SHP77 treated with DMSO at 0.1 percent for 48 hours (cell line): Measurements from ENCODE around the gene SIGLEC11.
"Not testable (repeated sequence)": the region's sequence is repeated elsewhere in the genome, so short reads cannot be mapped to it uniquely, and the experiment has no call there.

Source experiments
- DNase-seq: peaks from one replicate; lab custom pipeline; 2025; lab: John Stamatoyannopoulos, UW

Gene SIGLEC11

DNA sequence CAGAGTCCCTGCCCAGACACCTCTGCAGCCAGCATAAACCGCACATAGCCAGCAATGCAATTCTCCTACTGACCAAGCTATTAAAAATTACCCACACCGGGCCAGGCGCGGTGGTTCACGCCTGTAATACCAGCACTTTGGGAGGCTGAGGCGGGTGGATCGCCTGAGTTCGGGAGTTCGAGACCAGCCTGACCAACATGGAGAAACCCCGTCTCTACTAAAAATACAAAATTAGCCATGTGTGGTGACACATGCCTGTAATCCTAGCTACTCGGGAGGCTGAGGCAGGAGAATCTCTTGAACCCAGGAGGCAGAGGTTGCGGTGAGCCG, 36.1 kb downstream of the SIGLEC11 start:
- not testable (repeated sequence) for DNase-seq

DNA sequence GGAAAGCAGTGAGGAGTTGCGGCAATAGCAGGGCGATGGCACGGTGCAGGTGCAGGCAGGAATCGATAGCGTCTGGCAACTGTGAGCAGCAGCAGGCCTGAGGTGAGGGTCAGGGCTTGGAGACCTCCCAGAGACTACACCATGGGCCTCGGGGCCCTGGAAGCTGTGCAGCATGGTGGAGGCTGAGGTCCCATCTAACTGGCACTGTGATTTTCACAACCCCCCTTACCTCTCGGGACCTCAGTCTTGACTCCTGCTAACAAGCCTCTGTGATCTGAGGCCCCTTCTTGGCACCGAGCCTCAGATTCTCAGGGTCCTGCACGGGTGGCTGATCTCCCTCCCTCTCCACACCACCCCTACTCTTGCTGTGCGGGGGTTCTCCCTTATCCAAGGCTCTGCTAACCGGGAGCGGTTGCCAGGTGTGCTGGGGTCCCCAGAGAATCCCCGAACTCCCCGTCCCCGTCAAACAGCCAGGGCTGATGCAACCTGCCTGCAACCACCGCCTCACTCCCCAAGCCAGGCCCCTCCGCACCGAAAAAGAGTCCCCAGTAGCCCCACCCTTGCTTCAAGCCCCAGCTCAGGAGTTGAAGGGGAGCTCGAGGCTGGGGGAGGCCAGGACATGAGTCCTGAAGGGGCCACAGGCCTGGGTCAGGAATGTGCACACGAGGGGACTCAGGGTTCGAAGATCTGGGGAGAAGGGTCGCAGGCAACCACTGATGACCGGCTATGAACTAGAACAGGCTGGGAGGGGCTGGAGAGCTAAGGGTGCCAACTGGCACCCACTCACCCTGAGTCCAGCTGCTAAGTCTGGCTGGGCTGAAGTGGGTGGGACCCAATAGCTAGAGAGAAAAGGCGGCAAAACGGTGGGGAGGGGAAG, 36.7 kb downstream of the SIGLEC11 start:
- DNase-seq = no peak

DNA sequence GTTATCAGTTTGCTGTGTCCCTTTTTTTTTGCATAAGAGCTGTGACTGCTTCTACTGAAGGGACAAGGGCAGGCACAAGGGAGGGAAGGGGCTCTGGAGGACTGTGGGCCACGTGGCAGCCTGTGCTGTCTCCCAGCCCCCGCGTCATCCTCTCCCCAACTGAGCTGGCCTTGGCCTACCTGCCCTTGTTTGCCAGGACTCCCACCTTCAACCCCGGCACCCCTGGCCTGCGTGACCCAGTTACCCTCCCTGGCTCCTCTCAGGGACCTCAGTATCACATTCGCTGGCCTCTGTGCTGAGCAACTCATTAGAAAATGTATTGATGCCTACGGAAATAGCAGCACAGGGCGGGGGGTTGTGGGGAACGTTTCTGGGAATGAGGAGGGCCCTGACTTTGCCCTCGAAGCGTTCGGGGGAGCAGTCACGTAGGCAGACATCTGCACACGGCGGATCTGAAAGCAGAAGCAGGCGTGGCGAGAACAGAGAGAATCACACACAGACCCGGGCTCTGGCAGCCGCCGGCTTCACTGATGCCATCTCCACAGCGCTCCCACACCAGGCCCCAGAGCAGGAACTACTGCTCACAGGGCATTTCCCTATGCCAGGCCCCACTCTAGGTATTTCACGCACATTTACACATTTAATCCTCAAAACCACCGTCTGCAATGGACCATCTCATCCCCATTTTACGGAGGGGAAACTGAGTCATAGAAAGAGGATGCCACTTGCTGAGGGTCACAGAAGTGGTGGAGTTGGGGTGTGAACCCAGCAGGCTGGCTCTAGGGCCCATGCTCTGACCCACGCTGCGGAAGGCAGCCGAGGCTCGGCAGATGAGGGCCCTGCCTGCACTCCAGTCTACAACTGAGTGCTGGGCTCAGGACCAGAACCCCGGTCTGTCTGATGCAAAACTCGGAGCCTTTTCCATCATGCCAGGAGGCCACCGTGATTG, 37.6 kb downstream of the SIGLEC11 start:
- no peak for DNase-seq

DNA sequence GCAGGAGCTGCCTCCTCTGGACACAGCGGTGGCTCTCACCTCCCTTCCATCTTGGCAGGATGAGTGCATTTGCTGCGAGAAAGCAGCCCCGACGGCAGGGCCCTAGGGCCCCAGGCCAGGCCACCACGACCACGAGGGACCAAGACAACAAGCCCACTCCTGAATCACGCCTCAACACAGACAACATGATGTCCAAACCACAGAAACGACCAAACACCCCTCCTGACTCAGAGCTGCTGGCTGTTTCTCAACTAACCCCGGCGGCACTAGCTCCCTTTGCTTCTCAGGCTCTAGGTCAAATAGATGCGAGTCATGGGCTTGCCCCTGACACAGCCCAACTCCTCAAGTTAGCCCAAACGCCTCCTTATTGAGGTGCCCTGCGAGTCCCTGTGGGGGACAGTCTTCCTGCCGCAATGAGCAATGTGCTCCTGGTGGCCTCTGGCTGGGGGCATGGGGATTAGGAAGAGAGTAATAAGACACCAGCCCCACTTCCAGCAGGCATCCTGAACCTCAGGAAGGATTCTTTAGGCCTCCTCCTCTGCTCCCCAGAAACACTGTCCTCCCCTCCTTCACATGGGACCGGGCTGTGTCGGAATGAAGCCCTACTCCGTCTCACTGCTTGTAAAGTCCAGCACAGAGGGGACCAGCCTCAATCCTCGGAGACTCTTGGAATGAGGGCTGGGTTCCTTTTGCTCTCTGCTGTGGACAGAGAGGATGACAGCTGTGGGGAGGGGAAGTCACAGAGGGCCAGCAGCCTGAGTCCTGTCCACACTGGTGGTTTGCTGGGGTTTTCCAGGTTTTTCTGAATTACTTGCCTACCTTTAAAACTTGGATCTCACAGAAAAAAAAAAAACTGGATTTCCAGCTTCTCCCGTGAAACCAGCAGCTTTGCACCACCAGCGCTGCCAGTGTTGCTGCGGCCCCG, 38.8 kb downstream of the SIGLEC11 start:
- DNase-seq = no peak

DNA sequence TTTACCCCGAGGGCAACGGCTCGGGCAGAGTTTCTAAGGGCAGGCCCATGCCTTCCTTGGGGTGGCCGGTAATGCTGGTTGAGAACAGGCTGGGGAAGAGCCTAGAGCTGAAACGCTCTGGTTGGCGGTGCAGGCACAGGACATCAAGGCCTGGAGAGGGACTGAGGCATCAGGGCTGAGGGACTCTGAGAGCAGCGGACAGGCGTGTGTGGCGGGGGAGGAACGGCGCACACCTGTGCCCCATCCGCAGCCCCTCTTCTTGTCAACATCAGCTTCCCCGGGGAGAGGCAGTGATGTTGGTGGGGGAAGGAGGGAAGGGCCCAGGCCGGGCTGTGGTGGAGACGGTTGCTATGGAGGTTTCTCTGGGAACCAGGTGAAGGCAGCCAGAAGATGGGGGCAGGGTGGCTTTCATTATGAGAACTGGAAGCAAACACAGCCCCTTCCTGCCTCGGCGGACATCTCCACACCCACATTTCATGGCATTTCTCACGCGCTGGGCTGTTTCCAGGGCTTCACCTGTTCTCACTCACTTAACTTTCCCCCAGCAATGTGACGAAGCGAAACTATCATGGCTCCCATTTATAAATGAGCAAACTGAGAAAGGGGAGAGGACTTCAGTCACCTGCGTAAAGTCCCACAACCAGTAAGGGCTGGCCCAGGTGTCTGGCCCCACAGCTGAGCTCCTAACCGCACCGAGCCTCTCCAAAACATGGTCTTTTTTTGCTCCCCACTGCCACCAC, 40.2 kb downstream of the SIGLEC11 start:
- DNase-seq = no peak

DNA sequence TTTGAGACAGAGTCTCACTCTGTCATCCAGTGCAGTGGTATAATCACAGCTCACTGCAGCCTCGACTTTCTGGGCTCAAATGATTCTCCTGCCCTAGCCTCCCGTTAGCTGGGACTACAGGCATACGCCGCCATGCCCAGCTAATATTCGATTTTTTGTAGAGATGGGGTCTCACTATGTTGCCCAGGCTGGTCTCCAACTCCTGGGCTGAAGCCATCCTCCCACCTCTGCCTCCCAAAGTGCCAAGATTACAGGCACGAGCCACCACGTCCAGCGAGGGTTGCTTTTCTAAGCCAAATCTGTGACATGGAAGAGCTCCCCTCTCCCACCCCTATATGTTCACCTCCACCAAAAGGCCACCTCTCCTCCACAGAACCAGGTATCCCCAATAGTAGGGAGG, 42.9 kb downstream of the SIGLEC11 start:
- DNase-seq = no peak

DNA sequence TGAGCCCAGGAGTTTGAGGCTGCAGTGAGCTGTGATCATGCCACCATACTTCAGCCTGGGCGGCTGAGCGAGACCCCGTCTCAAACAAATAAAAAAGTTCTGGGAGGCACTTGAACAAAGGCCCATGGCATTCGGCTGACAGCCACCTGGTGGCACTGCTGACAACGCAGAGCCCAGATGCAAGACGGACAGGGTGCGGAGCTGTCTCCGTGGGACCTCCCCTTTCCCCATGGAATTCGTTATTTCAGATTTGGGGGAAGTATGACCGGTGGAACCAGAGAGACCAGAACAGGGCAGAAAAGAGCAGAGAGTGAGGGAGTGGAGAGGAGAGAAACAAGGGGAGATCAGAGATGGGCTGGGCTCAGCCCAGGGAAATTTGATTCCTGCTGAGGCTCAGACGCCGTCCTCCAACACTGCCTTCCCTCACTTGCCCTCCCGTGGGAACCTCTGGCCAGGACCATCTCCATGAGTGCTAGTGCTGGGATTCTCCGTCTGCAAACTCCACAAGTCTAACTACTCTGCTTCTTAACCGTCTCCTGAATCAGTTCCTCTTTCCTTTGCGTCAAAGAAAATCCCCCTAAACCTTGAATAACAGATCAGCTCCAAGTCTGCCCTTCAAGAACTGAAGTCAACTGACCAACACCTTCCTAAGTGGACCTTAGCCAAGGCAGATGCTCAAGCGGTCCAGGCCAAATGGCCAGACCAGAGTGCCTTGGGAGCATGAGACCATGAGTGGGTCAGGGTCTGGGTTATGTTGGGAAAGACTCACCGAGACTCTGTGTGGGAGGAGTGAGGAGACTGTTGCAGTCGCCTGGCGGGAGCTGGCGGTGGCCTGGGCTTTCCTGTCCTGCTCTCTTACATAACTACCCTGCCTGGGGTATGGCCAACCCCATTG, 43.9 kb downstream of the SIGLEC11 start:
- DNase-seq = no peak

DNA sequence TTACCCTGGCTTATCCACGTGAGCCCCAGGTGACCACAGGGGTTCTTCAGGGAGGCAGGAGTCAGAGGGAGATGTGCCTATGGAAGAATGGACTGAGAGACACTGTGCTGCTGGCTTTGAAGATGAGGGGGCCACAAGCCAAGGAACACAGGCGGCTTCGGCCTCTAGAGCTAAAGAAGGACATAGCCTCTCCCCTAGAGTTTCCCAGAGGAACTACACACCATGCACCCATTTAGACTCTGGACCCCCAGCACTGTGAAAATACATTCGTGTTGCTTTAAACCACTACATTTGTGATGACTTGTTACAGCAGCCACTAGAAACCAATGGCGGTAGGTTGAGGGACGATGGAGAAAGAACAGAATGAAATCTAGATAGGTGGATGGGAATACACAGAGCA, 45.7 kb downstream of the SIGLEC11 start:
- no peak for DNase-seq

DNA sequence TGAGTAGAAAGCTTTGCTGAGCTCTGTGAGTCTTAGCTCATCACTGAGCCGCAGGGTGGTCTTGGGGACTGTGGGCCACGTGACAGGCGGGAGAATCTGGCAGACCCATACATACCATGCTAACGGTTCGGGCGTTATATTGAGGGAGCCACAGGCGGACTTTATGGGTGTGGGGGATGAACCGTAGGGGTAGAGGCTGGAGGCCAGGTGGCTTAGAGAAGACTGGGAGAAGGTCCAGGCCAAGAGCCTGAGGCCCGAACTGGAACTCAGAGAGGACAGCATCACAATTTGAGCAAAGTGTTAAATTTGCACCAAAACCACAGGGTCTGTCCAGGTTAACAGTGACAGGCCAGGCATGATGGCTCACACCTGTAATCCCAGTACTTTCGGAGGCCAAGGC, 47.3 kb downstream of the SIGLEC11 start:
- no peak for DNase-seq

DNA sequence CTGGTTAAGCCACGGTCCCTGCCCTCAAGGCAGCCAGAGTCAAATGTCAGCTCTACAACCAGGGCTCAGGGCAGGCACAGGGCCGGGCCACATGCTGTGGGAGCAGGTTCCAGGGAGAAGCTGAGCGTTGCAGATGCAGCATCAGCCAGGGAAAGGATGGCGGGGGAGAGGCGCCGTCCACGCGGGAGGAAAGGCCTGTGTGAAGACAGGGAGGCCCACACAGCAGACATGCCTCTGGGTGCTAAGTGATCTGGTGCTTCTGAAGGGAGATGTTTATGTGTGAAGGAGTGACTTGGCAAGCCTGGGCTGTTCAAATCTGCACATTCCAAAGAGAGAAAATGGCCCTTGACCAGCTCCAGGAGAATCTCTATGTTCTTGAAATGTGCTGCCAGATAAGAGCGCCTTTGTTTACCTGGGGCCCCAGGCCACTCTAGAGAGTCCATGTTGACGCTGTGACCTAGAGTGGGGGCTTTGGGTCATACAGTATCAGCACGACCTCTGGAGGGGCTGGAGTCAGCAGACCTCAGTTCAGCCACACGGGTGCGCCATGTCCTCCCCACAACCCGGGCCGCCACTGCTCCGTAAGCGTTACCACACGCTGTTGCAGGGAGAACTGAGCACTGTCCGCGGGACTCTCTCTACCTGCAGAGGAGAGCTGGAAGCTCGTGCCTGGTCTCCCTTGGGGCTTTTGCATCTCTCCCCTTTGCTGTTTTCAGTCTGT, 47.8 kb downstream of the SIGLEC11 start:
- DNase-seq = no peak

DNA sequence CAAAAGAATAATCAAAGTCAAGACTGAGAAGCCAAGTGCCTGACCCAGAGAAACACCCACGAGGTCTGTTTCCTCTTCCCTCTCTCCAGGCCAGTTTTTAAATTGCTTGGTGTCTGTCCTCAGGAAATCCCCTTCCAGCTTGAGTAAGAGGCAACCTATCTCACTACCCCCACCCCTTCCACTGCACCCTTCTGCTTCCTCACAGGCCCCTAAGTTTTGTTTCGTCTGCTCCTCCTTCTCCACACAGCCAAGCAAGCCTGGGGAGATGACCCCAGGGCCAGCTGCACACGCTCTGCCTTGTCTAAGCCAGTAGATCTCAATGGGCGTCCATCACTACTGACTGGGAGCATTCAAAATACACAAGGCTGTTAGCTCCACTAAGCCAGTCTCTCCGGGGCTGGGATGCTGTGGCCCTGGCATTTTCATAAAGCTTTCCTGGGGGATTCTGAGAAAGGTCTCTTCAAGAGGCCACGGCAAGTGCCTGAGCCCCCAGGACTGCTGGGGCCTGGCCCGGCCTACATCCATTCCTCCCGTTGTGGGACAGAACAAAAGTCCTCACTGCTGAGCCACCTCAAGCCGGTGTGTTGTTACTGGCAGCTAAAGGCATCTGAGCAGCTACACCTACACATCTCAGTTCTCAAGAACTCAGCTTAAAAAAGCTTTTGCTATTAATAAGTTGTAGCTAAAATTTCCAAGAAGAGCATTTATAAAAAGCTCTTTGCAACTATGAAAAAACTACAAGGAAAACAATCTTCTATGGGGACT, 49.4 kb downstream of the SIGLEC11 start:
- no peak for DNase-seq

DNA sequence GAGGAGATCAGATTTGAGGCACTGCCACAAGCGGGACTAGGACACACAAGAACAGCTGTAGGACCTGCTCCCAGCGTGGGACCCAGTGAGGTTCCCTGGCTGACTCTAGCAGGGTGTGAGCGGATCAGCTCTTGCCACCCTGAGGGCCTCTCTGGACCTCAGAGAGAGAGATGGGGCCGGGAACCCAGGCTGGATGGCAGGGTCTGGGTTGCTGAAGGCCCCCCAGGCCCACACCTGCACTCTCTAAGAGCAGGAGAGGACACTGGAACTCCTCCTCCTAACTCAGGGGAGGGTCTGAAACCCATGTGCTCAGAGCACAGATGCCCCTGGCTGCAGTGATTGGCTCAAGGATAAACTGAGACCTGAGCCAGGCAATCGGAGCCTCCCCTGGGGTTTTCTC, 50.8 kb downstream of the SIGLEC11 start:
- DNase-seq = no peak

DNA sequence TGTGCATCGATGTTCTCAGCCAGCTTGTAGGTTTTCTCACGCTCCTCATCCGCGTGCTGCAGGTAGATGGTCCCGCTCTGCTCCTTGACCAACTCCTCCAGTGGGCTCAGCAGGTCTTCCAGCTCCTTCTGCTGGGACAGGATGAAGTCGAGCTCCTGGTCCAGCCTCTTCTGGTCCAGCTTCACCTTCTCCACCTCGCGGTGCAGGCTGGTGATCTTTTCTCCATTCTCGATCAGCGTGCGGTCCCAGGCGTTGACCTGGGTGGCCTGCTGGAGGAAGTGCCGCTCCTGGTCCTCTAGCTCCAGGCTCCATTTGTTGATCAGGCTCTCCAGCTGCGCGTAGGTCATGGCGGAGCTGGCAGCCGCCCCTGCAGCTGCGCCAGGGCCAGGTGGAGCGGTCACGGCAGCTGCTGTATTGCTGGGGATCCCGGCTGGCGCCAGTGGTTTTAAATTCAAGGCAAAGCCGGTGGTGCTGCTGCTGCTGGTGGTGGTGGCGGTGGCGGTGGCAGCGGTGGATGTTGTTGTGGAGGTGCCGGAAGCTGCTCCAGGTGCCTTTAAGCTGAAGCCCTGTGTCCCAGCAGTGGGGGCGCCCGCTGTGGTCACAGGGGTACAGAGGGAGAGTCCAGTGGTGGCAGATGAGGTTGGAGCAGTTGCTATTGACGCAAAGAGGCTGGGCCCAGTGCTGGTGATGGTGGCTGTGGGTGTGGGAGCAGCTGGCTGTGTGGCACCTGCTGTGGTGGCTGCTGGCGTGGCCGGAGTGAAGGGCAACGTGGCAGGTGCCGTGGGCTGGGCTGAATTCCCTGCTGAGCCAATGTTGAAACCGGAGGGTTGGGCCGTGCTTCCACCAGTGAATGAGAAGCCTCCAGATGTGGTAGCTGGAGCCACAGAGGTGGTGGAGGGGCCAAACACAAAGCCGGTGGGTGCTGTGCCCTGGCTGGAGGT, 52.2 kb downstream of the SIGLEC11 start:
- DNase-seq = no peak

DNA sequence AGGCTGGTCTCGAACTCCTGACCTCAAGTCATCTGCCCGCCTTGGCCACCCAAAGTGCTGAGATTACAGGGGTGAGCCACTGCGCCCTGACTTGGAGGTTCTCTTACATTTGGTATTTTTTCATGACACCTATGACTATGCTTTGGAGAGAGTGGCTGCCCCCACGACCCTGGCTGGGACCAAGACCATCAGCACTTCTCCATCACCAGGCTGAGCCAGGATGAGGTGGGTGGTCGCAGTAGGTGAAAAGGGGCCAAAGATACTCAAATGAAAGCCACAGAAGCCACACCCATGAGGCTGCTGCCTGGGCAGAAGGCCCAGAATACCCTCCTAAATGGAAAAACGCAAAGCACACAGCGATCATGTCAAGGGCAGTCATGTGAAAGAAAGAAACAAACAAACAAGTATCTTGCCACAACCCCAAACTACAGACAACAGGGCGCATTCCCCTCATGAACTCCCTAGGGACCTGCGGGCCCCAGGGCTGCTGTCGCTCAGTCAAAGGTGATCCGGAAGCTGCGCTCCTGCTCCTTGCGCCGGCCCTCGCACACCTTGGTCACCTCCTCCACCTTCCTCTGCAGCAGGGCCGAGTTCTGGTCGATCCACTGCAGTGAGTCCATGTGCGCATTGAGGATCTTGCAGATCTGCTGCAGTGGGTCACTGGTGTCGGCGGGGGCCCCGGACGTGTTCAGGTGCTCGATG, 53.1 kb downstream of the SIGLEC11 start:
- DNase-seq = no peak

DNA sequence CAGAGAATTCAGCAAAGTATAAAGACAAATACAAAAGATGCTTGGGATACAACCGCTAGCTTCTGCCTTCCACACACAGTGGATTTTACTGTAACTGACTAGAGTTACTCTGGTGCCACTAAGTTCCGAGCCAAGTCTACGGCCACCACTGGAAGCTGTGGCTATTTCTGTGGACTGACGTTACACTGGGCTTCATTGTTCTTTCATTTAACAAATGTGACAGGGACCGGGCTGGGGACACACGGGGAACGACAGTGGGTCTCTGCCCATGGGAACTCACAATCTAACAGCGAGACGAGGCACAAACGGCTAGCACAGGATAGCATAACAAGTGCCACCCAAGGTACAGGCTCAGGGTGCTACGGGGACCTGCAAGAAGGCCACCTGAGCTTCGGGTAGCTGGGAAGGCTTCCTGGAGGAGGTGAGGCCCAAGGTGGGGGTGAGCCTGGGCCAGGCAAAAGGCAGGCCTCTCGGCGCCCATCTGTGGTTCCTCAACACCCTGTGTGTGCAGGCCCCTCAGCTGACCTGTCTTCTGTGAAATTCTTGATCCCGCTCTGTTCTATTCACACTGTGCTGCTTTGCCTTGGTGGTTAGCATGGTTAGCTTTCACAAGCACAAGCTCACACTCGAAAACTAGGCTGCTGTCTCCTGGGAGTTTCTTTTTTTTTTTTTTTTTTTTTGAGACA, 54.0 kb downstream of the SIGLEC11 start:
- DNase-seq = no peak

DNA sequence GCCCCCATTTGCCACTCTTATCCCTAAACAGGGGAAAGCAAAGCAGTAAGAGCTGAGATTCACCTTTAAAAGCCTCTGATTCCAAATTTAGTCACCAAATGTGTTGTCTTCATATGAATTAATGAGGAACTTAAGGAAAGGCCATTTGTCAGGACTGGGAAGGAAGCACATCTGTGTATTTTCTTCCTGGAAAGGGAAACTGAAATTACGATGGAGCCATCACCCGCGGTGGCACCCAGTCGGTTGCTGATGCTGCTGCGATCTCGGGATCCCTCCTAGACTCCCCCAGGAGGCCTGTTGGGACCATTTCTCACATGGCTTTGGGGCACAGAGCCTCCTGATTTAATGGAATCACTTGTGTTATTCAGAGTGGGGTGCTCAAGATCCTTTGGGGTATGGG, 56.8 kb downstream of the SIGLEC11 start:
- no peak for DNase-seq
